ENCODE results near the gene TFF3.
"Not testable (repeated sequence)": the region's sequence is repeated elsewhere in the genome, so short reads cannot be mapped to it uniquely, and the experiment has no call there.

TFF3 gene

GRCh38 chr21:42304556-42305454, 10.4 kb downstream of the TFF3 start:
- no peak for DNase-seq (ENCODE audit: low read depth)

- no peak for DNase-seq (ENCODE audit: low read depth)
These were observed 11.8 kb downstream of the TFF3 start for GRCh38 chr21:42303443-42303842.

GRCh38 chr21:42302794-42303193, 12.4 kb downstream of the TFF3 start:
- no peak for DNase-seq (ENCODE audit: low read depth)

- DNase-seq (ENCODE audit: low read depth): no peak
These were observed 13.0 kb downstream of the TFF3 start for GRCh38 chr21:42302076-42302650.

GRCh38 chr21:42301371-42302075, 13.7 kb downstream of the TFF3 start:
- no peak for DNase-seq (ENCODE audit: low read depth)

- no peak for DNase-seq (ENCODE audit: low read depth)
These were observed 14.3 kb downstream of the TFF3 start for GRCh38 chr21:42300956-42301355.

GRCh38 chr21:42300045-42300583, 15.1 kb downstream of the TFF3 start:
- no peak for DNase-seq (ENCODE audit: low read depth)

- no peak for DNase-seq (ENCODE audit: low read depth)
These were observed 15.7 kb downstream of the TFF3 start for GRCh38 chr21:42299324-42300044.

- no peak for DNase-seq (ENCODE audit: low read depth)
These were observed 16.6 kb downstream of the TFF3 start for GRCh38 chr21:42298657-42299056.

GRCh38 chr21:42298237-42298636, 17.0 kb downstream of the TFF3 start:
- DNase-seq (ENCODE audit: low read depth): no peak

- DNase-seq (ENCODE audit: low read depth): no peak
These were observed 17.8 kb downstream of the TFF3 start for GRCh38 chr21:42297377-42297776.

GRCh38 chr21:42296501-42296900, 18.7 kb downstream of the TFF3 start:
- DNase-seq (ENCODE audit: low read depth): no peak

- DNase-seq (ENCODE audit: low read depth): no peak
These were observed 19.4 kb downstream of the TFF3 start for GRCh38 chr21:42295845-42296244.

GRCh38 chr21:42294273-42294880, 20.8 kb downstream of the TFF3 start:
- DNase-seq (ENCODE audit: low read depth): no peak

GRCh38 chr21:42293649-42294272, 21.4 kb downstream of the TFF3 start:
- DNase-seq (ENCODE audit: low read depth): no peak

- not testable (repeated sequence) for DNase-seq (ENCODE audit: low read depth)
These were observed 22.6 kb downstream of the TFF3 start for GRCh38 chr21:42292563-42293142.

- DNase-seq (ENCODE audit: low read depth): no peak
These were observed 23.3 kb downstream of the TFF3 start for GRCh38 chr21:42291751-42292562.

GRCh38 chr21:42291003-42291750, 24.0 kb downstream of the TFF3 start:
- no peak for DNase-seq (ENCODE audit: low read depth)

GRCh38 chr21:42290505-42290904, 24.7 kb downstream of the TFF3 start:
- no peak for DNase-seq (ENCODE audit: low read depth)

Measured in non-pigmented ciliary epithelial cell (primary cell).